Nephron (organoid): ENCODE measurements around the gene ZC3H4.

ENCODE experiments used
- H3K27ac Mint-ChIP-seq, 3 experiments: 2 replicates each; pipeline ENCODE4 v1.8.0; 2020; ENCODE audit warnings: mixed read lengths in 3 of 3, mild to moderate bottlenecking in 2 of 3, moderate library complexity in 1 of 3
- H3K27me3 Mint-ChIP-seq: 2 replicates; pipeline ENCODE4 v1.8.0; 2021; ENCODE audit warnings: low read depth, mild to moderate bottlenecking, moderate library complexity, mixed read lengths
- H3K36me3 Mint-ChIP-seq: 2 replicates; pipeline ENCODE4 v1.8.0; 2020; ENCODE audit warnings: low read depth, mixed read lengths
- H3K4me1 Mint-ChIP-seq: 2 replicates; pipeline ENCODE4 v1.8.0; 2020; ENCODE audit warnings: mixed read lengths
- H3K4me3 Mint-ChIP-seq, 3 experiments: 2 replicates each; pipeline ENCODE4 v1.8.0; 2020; ENCODE audit warnings: mild to moderate bottlenecking in 3 of 3, mixed read lengths in 3 of 3, moderate library complexity in 2 of 3
- H3K9me3 Mint-ChIP-seq: 2 replicates; pipeline ENCODE4 v1.8.0; 2020; ENCODE audit warnings: mixed read lengths
- TF ChIP-seq, protein P1 (sequence below), 3 experiments: fragments of 200-600 bp; sonication (generic); IDR thresholded peaks; one replicate each; pipeline ENCODE4 v1.5.0; 2021; ENCODE audit warnings: antibody characterized with exemption in 3 of 3; ENCODE audit not compliant: unreplicated experiment in 3 of 3

Gene ZC3H4

DNA sequence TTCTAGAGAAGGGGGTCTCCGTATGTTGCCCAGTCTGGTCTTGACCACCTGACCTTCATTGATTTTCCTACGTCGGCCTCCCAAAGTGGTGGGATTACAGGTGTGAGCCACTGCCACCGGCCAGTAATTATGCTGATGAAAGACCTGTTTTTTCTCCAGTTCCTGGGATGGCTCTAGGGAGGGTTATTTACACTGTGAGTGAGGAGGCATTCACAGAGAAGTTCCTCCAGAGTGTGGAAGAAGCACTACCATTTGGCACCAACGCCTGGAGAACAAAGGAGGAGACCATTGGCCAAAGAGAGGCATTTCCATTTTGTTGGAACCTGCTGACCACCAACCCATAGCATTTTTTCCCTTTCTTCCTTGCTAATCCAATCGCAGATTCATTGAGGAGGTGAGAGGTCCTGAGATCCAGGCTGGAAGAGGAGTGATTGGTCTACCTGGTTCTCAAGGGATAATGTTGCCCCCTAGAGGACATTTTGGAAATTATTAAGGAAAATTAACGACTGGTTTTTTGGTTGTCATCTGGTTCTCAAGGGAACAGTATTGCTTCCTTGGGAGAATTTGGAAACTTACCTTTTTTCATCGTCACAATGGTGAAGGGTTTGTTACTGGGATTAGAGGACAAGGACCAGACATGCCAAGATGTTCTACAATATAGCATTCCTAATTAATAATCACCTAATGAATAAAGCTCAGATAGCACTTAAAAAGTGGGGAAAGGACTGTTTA lies 11.5 kb upstream of the ZC3H4 start:
- Mint-ChIP-seq H3K27me3 (no peaks in the 10 kb centered on the region), H3K4me1 (peaks cover 6% of the 10 kb centered on the region), H3K27ac (peak overlapping the region in 2 of 3 experiments; percentile 26 to 51), H3K9me3 (no peaks in the 10 kb centered on the region), H3K36me3 (no peaks in the 10 kb centered on the region), H3K4me3 (no peak overlapping the region)
- TF ChIP-seq, protein P1, sequence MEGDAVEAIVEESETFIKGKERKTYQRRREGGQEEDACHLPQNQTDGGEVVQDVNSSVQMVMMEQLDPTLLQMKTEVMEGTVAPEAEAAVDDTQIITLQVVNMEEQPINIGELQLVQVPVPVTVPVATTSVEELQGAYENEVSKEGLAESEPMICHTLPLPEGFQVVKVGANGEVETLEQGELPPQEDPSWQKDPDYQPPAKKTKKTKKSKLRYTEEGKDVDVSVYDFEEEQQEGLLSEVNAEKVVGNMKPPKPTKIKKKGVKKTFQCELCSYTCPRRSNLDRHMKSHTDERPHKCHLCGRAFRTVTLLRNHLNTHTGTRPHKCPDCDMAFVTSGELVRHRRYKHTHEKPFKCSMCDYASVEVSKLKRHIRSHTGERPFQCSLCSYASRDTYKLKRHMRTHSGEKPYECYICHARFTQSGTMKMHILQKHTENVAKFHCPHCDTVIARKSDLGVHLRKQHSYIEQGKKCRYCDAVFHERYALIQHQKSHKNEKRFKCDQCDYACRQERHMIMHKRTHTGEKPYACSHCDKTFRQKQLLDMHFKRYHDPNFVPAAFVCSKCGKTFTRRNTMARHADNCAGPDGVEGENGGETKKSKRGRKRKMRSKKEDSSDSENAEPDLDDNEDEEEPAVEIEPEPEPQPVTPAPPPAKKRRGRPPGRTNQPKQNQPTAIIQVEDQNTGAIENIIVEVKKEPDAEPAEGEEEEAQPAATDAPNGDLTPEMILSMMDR (IDR thresholded peaks at IDR 0.05; ENCODE audit: unreplicated experiment in 3 of 3) = peak; percentile 57 to 75 (median 72)

GRCh38 chr19:47123406-47123805 lies 9.8 kb upstream of the ZC3H4 start:
- TF ChIP-seq, protein P1 (IDR thresholded peaks at IDR 0.05; ENCODE audit: unreplicated experiment in 3 of 3) = no peak

GRCh38 chr19:47122359-47123335 lies 9.1 kb upstream of the ZC3H4 start:
- Mint-ChIP-seq H3K27ac (peak overlapping the region in 2 of 3 experiments; percentile 12 to 68), H3K27me3 (no peaks in the 10 kb centered on the region), H3K36me3 (no peaks in the 10 kb centered on the region), H3K9me3 (no peaks in the 10 kb centered on the region), H3K4me3 (no peak overlapping the region), H3K4me1 (peaks cover 6% of the 10 kb centered on the region)
- TF ChIP-seq, protein P1 (IDR thresholded peaks at IDR 0.05; ENCODE audit: unreplicated experiment in 3 of 3) = no peak

More at GRCh38 chr19:47123406-47123805, 9.8 kb upstream of the ZC3H4 start:
- H3K27ac Mint-ChIP-seq = no peak overlapping the region
- H3K4me1 Mint-ChIP-seq = peaks cover 6% of the 10 kb centered on the region
- no peak overlapping the region for H3K4me3 Mint-ChIP-seq
- no peaks in the 10 kb centered on the region for H3K27me3 Mint-ChIP-seq
- H3K36me3 Mint-ChIP-seq = no peaks in the 10 kb centered on the region
- H3K9me3 Mint-ChIP-seq = no peaks in the 10 kb centered on the region

GRCh38 chr19:47120470-47121067 lies 7.0 kb upstream of the ZC3H4 start:
- H3K27ac Mint-ChIP-seq = peak overlapping the region in 1 of 3 experiments; percentile 17
- no peaks in the 10 kb centered on the region for H3K36me3 Mint-ChIP-seq
- H3K4me3 Mint-ChIP-seq = no peak overlapping the region
- H3K9me3 Mint-ChIP-seq = no peaks in the 10 kb centered on the region
- H3K4me1 Mint-ChIP-seq = peaks cover 6% of the 10 kb centered on the region
- TF ChIP-seq, protein P1 (IDR thresholded peaks at IDR 0.05; ENCODE audit: unreplicated experiment in 3 of 3) = no peak
- no peaks in the 10 kb centered on the region for H3K27me3 Mint-ChIP-seq

DNA sequence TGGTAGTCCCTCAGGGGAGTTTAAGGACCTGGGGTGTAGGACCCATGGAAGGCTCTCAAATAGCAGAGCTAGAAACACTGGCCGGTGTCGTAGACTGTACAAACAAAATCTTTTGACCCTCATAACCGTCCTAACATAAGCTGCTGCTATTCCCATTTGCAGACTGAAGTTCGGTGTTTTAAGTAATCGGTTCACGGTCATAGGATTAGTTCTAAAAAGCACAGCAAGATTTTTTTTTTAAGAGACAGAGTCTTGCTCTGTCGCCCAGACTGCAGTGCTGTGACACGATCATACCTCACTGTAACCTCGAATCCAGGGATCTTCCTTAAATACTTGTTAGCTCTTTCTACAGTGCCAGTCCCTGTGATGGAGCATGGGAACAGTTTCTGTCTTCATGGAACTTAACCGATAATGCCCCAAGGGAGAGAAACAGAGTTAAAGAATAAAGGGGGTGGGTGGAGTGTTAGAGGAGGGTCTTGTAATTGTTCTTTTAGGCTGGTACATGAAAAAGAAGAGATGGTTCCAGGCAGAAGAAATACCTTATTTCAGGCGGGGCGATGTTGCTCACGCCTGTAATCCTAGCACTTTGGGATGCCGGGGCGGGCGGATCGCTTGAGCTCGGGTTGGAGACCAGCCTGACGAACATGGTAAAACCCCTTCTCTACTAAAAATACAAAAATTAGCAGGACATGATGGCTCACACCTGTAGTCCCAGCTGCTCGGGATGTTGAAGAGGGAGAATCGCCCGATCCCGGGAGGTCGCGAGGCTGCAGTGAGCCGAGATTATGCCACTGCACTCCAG lies 475 bp upstream of the ZC3H4 start:
- no peaks in the 10 kb centered on the region for H3K9me3 Mint-ChIP-seq
- TF ChIP-seq, protein P1 (IDR thresholded peaks at IDR 0.05; ENCODE audit: unreplicated experiment in 3 of 3) = no peak
- peaks cover 8% of the 10 kb centered on the region for H3K36me3 Mint-ChIP-seq
- H3K4me1 Mint-ChIP-seq = peaks cover 26% of the 10 kb centered on the region
- peaks cover 3% of the 10 kb centered on the region for H3K27me3 Mint-ChIP-seq
- peak overlapping the region; percentile 96 for H3K4me3 Mint-ChIP-seq
- peak overlapping the region; percentile 99 to 100 (median 100) for H3K27ac Mint-ChIP-seq
